ENCODE data around the gene SLAMF6. TPM values are rescaled to one million over a fixed set of nuclear protein-coding genes. Genes with fewer than 3 reads are reported as not detected.

The SLAMF6 gene
- polyA plus RNA-seq, 1 donor (not counting 4 experiments of a cell fraction or from before 2014, with no cell fraction given): not detected

GRCh38 chr1:160552425-160552824 lies 29.4 kb upstream of the SLAMF6 start:
- FAIRE-seq: no peak
- Histone ChIP-seq H3K4me1 (ENCODE audit: control insufficient read depth, extremely low read depth, insufficient read depth, low read length) (no peaks in the 10 kb centered on the region), H3K27me3 (ENCODE audit: control insufficient read depth, extremely low read depth, insufficient read depth, low read length) (peaks cover 15% of the 10 kb centered on the region), H3K9ac (ENCODE audit: control insufficient read depth, extremely low read depth, insufficient read depth, low read length) (no peak overlapping the region), H3K36me3 (ENCODE audit: control insufficient read depth in 2 of 2, extremely low read depth in 1 of 2, insufficient read depth in 2 of 2, low read length in 2 of 2) (no peaks in the 10 kb centered on the region), H3K79me2 (ENCODE audit: control insufficient read depth, insufficient read depth, low read length) (no peaks in the 10 kb centered on the region), H2AFZ (ENCODE audit: control insufficient read depth, low read length) (no peak overlapping the region), H4K20me1 (ENCODE audit: control insufficient read depth, extremely low read depth, insufficient read depth, low read length) (no peaks in the 10 kb centered on the region), H3K4me2 (ENCODE audit: control insufficient read depth, extremely low read depth, insufficient read depth, low read depth, low read length) (no peak overlapping the region), H3K4me3 (ENCODE audit: control insufficient read depth in 2 of 3, extremely low read depth in 1 of 3, insufficient read depth in 2 of 3, low read depth in 1 of 3, low read length in 3 of 3) (no peak overlapping the region), H3K27ac (ENCODE audit: control insufficient read depth, insufficient read depth, low read length) (no peak overlapping the region), H3K9me1 (ENCODE audit: control insufficient read depth, extremely low read depth, insufficient read depth, low read length) (no peaks in the 10 kb centered on the region), H3K9me3 (ENCODE audit: control insufficient read depth, low read depth, low read length) (no peaks in the 10 kb centered on the region)
- no peak for DNase-seq (ENCODE audit: low read depth, low spot score)
- TF ChIP-seq CTCF (optimal IDR thresholded peaks at IDR 0.05 in 1 of 3, IDR thresholded peaks at IDR 0.05 in 1 of 3, conservative IDR thresholded peaks at IDR 0.05 in 1 of 3; ENCODE audit: extremely low read depth in 1 of 3, insufficient read depth in 2 of 3, low read length in 3 of 3): no peak
- no peak for TF ChIP-seq EZH2 (IDR thresholded peaks at IDR 0.05; ENCODE audit: low read length)
- dilution Hi-C loops (cut with MboI; ENCODE audit: extremely low pct_ligation_motif_present, low sequenced_read_pairs): no loop called here

- Histone ChIP-seq H3K4me2 (ENCODE audit: control insufficient read depth, extremely low read depth, insufficient read depth, low read depth, low read length) (no peak overlapping the region), H3K27ac (ENCODE audit: control insufficient read depth, insufficient read depth, low read length) (no peak overlapping the region), H3K27me3 (ENCODE audit: control insufficient read depth, extremely low read depth, insufficient read depth, low read length) (peaks cover 15% of the 10 kb centered on the region), H3K36me3 (ENCODE audit: control insufficient read depth in 2 of 2, extremely low read depth in 1 of 2, insufficient read depth in 2 of 2, low read length in 2 of 2) (no peaks in the 10 kb centered on the region), H2AFZ (ENCODE audit: control insufficient read depth, low read length) (no peak overlapping the region), H3K4me3 (ENCODE audit: control insufficient read depth in 2 of 3, extremely low read depth in 1 of 3, insufficient read depth in 2 of 3, low read depth in 1 of 3, low read length in 3 of 3) (no peak overlapping the region), H4K20me1 (ENCODE audit: control insufficient read depth, extremely low read depth, insufficient read depth, low read length) (no peaks in the 10 kb centered on the region), H3K9me3 (ENCODE audit: control insufficient read depth, low read depth, low read length) (no peaks in the 10 kb centered on the region), H3K9me1 (ENCODE audit: control insufficient read depth, extremely low read depth, insufficient read depth, low read length) (no peaks in the 10 kb centered on the region), H3K9ac (ENCODE audit: control insufficient read depth, extremely low read depth, insufficient read depth, low read length) (no peak overlapping the region), H3K79me2 (ENCODE audit: control insufficient read depth, insufficient read depth, low read length) (no peaks in the 10 kb centered on the region), H3K4me1 (ENCODE audit: control insufficient read depth, extremely low read depth, insufficient read depth, low read length) (no peaks in the 10 kb centered on the region)
- TF ChIP-seq CTCF (optimal IDR thresholded peaks at IDR 0.05 in 1 of 3, IDR thresholded peaks at IDR 0.05 in 1 of 3, conservative IDR thresholded peaks at IDR 0.05 in 1 of 3; ENCODE audit: extremely low read depth in 1 of 3, insufficient read depth in 2 of 3, low read length in 3 of 3): peak in 1 of 3 experiments; percentile 22
- TF ChIP-seq EZH2 (IDR thresholded peaks at IDR 0.05; ENCODE audit: low read length): no peak
- dilution Hi-C loops (cut with MboI; ENCODE audit: extremely low pct_ligation_motif_present, low sequenced_read_pairs): no loop called here
- no peak for FAIRE-seq
- no peak for DNase-seq (ENCODE audit: low read depth, low spot score)
These were observed 27.5 kb upstream of the SLAMF6 start for GRCh38 chr1:160550572-160551034.

Data from keratinocyte (primary cell).